ENCODE data around the gene MLLT10. TPM values are rescaled to one million over a fixed set of nuclear protein-coding genes. Genes with fewer than 3 reads are reported as not detected.
A peak's percentile ranks its signal among the peaks of the same experiment; 100 is the strongest.

The MLLT10 gene
- total and polyA plus RNA-seq, 10 of the 15 experiments (the other 5 are each of a cell fraction or from before 2014, with no cell fraction given), result 8.7 to 61.1 (median 28.5) TPM

- Histone ChIP-seq H4K20me1 (ENCODE audit: control insufficient read depth, insufficient read depth) (no peaks in the 10 kb centered on the region), H3K36me3 (ENCODE audit: control insufficient read depth in 2 of 2, insufficient read depth in 2 of 2, low read length in 1 of 2) (no peaks in the 10 kb centered on the region), H3K4me1 (ENCODE audit: control insufficient read depth, insufficient read depth, low read length) (peaks cover 13% of the 10 kb centered on the region), H3K9ac (ENCODE audit: control insufficient read depth, insufficient read depth, low read length) (no peak overlapping the region), H3K4me3 (no peak overlapping the region), H3K79me2 (ENCODE audit: control insufficient read depth, insufficient read depth, low read length) (no peaks in the 10 kb centered on the region), H3K27ac (ENCODE audit: control insufficient read depth, insufficient read depth) (no peak overlapping the region), H3K9me3 (replicated peaks; ENCODE audit: control insufficient read depth, insufficient read depth, low read length) (no peaks in the 10 kb centered on the region), H2AFZ (ENCODE audit: control insufficient read depth, low read depth, low read length) (no peak overlapping the region), H3K27me3 (replicated peaks in 1 of 2; ENCODE audit: control insufficient read depth in 2 of 2, insufficient read depth in 2 of 2, low read length in 1 of 2) (peaks cover 5 to 25% of the 10 kb centered on the region in 2 experiments), H3K4me2 (ENCODE audit: control insufficient read depth, insufficient read depth) (no peak overlapping the region)
- no TSS peak for BruUV-seq (replicated peaks)
- DNase-seq (ENCODE audit: low read depth, low spot score) (no peak), ATAC-seq (no peak), FAIRE-seq (no peak)
- ChIA-PET CTCF (no interaction called here), POLR2A (no interaction called here), RAD21 (ENCODE audit: unreplicated experiment) (no interaction called here), SMC1A (ENCODE audit: uncharacterized antibody, unreplicated experiment) (interaction anchor here (1.3 kb wide), 1 partner anchor 224 kb away, joined by 3 read pairs; no protein-coding TSS in a partner anchor)
- intact Hi-C loops (cut with micrococcal nuclease; ENCODE audit: unreplicated experiment) (no loop called here), in situ Hi-C loops (cut with MboI) (no loop called here)
- TF ChIP-seq SUZ12 (IDR thresholded peaks at IDR 0.05; ENCODE audit: unreplicated experiment) (no peak), SPI1 (IDR thresholded peaks at IDR 0.05; ENCODE audit: borderline replicate concordance, insufficient read depth, low read depth, low read length) (no peak), SMARCA5 (IDR thresholded peaks at IDR 0.05) (no peak), ZNF24 (IDR thresholded peaks at IDR 0.05) (no peak), STAT3 (IDR thresholded peaks at IDR 0.05; ENCODE audit: low read depth, low read length) (no peak), NBN (IDR thresholded peaks at IDR 0.05) (no peak), YY1 (IDR thresholded peaks at IDR 0.05; ENCODE audit: low read depth, low read length) (no peak), MTA3 (IDR thresholded peaks at IDR 0.05; ENCODE audit: borderline replicate concordance, low read length) (no peak)
- WGBS (ENCODE audit: insufficient coverage, insufficient replicate concordance, low lambda C conversion rate, missing lambda C conversion rate), result 79% methylated on average over 5 of the region's 5 CpGs
Observed at GRCh38 chr10:21501091-21501490, 32.9 kb upstream of the MLLT10 start.

DNA sequence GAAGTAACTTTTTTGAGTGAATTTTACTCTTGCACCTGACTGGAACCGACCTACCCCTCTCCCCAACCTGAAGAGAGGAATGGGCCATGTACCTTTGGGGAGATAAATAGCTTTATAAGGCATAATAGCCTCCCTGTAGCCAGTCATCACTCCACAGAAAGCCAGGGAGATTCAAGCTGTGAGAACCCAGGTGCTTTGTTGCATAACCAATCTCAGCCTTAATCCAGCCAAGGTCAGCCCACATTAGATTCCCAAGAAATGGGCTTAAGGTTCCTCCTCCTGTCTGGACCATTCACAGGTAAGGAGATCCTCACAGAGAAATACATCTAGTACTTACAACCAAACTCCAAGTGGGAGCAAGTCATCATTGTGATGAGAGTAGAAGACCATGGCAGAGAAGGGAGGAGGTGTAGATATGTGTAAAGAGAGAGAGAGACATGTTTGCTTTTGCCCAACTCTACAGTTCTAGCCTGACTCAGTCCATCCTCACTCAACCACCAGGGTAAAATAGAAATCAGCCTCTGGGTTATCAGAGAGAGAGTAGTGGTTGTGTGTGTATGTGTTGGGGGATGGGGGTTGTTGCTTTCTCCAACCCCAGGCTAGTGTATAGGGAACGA, 32.2 kb upstream of the MLLT10 start:
- POLR2A ChIA-PET, result no interaction called here
- RAD21 ChIA-PET (ENCODE audit: unreplicated experiment), result no interaction called here
- H3K36me3 ChIP-seq (ENCODE audit: control insufficient read depth in 2 of 2, insufficient read depth in 2 of 2, low read length in 1 of 2), result no peaks in the 10 kb centered on the region
- H3K27me3 ChIP-seq (replicated peaks in 1 of 2; ENCODE audit: control insufficient read depth in 2 of 2, insufficient read depth in 2 of 2, low read length in 1 of 2), result peaks cover 5 to 26% of the 10 kb centered on the region in 2 experiments
- no peak for FAIRE-seq
- BruUV-seq (replicated peaks), result no TSS peak
- no peaks in the 10 kb centered on the region for H4K20me1 ChIP-seq (ENCODE audit: control insufficient read depth, insufficient read depth)
- in situ Hi-C loops (cut with MboI), result no loop called here
- intact Hi-C loops (cut with micrococcal nuclease; ENCODE audit: unreplicated experiment), result no loop called here
- H3K4me1 ChIP-seq (ENCODE audit: control insufficient read depth, insufficient read depth, low read length), result peaks cover 13% of the 10 kb centered on the region
- H3K4me3 ChIP-seq, result no peak overlapping the region
- H3K27ac ChIP-seq (ENCODE audit: control insufficient read depth, insufficient read depth), result no peak overlapping the region
- ATAC-seq, result peak; percentile 26; the same call in 2 of the 3 replicates
- CTCF ChIA-PET, result no interaction called here
- no peaks in the 10 kb centered on the region for H3K79me2 ChIP-seq (ENCODE audit: control insufficient read depth, insufficient read depth, low read length)
- no peak for DNase-seq (ENCODE audit: low read depth, low spot score)
- H2AFZ ChIP-seq (ENCODE audit: control insufficient read depth, low read depth, low read length), result no peak overlapping the region
- SMC1A ChIA-PET (ENCODE audit: uncharacterized antibody, unreplicated experiment), result interaction anchor here (1.3 kb wide), 1 partner anchor 223 kb away, joined by 3 read pairs; no protein-coding TSS in a partner anchor
- WGBS (ENCODE audit: insufficient coverage, insufficient replicate concordance, low lambda C conversion rate, missing lambda C conversion rate), result 44% methylated on average over 2 of the region's 2 CpGs
- H3K9me3 ChIP-seq (replicated peaks; ENCODE audit: control insufficient read depth, insufficient read depth, low read length), result no peaks in the 10 kb centered on the region
- no peak overlapping the region for H3K9ac ChIP-seq (ENCODE audit: control insufficient read depth, insufficient read depth, low read length)
- no peak overlapping the region for H3K4me2 ChIP-seq (ENCODE audit: control insufficient read depth, insufficient read depth)
- TF ChIP-seq USF2 (IDR thresholded peaks at IDR 0.05; ENCODE audit: borderline replicate concordance, low read depth, low read length), result no peak
- no peak for TF ChIP-seq NFYB (IDR thresholded peaks at IDR 0.05; ENCODE audit: insufficient read depth, low read depth, low read length)
- TF ChIP-seq, protein P1, sequence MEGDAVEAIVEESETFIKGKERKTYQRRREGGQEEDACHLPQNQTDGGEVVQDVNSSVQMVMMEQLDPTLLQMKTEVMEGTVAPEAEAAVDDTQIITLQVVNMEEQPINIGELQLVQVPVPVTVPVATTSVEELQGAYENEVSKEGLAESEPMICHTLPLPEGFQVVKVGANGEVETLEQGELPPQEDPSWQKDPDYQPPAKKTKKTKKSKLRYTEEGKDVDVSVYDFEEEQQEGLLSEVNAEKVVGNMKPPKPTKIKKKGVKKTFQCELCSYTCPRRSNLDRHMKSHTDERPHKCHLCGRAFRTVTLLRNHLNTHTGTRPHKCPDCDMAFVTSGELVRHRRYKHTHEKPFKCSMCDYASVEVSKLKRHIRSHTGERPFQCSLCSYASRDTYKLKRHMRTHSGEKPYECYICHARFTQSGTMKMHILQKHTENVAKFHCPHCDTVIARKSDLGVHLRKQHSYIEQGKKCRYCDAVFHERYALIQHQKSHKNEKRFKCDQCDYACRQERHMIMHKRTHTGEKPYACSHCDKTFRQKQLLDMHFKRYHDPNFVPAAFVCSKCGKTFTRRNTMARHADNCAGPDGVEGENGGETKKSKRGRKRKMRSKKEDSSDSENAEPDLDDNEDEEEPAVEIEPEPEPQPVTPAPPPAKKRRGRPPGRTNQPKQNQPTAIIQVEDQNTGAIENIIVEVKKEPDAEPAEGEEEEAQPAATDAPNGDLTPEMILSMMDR (IDR thresholded peaks at IDR 0.05 in 2 of 3, conservative IDR thresholded peaks at IDR 0.05 in 1 of 3; ENCODE audit: control insufficient read depth in 2 of 3, extremely low read depth in 1 of 3, insufficient read depth in 1 of 3, low read depth in 3 of 3, low read length in 3 of 3), result no peak
- no peak for TF ChIP-seq ZZZ3 (IDR thresholded peaks at IDR 0.05; ENCODE audit: control insufficient read depth, insufficient read length, low read depth)
- no peak for TF ChIP-seq STAT1 (conservative IDR thresholded peaks at IDR 0.05)
- no peak for TF ChIP-seq ZBED1 (IDR thresholded peaks at IDR 0.05; ENCODE audit: borderline replicate concordance)
- TF ChIP-seq GATAD2B (conservative IDR thresholded peaks at IDR 0.05; ENCODE audit: low read depth), result no peak
- no peak for TF ChIP-seq BCL11A (IDR thresholded peaks at IDR 0.05; ENCODE audit: low read depth, low read length)
- TF ChIP-seq CHD2 (IDR thresholded peaks at IDR 0.05; ENCODE audit: borderline replicate concordance, low read depth, low read length), result no peak

Measured in GM12878 (cell line).